ENCODE measurements around the gene KCNQ1.
A peak's percentile ranks its signal among the peaks of the same experiment; 100 is the strongest.

KCNQ1 gene

DNA sequence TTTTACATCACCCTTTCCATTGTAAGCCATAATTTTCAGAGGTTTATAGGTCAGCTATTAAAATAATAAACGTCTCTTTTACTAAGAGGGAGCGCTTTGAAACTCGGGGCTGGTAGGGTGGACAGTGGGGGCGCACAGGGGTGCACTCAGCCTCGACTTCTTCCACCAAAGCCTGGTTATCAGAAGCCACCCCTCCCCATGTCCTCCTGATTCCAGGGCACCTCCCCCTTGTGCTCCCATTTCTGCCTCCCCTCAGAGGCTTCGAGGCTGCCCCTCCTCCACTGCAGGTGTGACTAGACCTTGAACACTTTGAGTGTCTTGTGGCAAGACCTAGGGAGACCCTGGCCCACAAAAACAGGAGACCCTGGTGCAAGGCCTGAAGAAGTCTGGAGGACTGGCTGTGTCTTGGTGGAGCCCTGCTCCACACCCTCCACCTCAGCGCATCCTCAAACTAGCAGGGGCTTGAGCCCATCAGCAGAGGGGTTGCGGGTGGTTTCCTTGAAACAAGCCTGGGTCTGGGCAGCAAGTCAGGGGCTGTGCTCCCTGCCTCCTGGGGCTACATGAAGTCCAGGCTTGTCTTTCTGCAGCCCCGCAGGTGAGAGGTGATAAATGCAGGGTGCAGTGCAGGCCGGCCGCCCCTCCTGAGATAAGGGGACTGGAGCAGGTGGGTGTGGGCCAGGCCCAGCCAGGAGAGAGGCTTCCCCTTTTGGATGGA, 437.7 kb downstream of the KCNQ1 start:
- DNase-seq = no peak

DNA sequence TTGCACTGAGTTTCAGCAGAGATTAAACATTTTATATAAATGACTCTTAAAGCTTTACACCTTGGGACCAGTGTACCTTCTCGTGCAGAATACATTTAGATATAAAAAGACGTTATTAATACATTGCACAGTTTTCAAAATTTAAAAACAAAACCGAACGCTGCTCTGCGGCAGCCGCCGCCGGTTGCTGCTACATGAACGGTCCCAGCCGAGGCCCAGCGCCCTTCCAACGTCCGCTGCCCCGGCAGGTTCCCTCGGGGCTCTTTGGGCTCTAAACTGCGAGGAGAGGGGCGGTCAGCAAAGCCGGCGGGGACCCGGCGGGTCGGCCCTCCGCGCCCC, 438.8 kb downstream of the KCNQ1 start:
- no peak for DNase-seq

DNA sequence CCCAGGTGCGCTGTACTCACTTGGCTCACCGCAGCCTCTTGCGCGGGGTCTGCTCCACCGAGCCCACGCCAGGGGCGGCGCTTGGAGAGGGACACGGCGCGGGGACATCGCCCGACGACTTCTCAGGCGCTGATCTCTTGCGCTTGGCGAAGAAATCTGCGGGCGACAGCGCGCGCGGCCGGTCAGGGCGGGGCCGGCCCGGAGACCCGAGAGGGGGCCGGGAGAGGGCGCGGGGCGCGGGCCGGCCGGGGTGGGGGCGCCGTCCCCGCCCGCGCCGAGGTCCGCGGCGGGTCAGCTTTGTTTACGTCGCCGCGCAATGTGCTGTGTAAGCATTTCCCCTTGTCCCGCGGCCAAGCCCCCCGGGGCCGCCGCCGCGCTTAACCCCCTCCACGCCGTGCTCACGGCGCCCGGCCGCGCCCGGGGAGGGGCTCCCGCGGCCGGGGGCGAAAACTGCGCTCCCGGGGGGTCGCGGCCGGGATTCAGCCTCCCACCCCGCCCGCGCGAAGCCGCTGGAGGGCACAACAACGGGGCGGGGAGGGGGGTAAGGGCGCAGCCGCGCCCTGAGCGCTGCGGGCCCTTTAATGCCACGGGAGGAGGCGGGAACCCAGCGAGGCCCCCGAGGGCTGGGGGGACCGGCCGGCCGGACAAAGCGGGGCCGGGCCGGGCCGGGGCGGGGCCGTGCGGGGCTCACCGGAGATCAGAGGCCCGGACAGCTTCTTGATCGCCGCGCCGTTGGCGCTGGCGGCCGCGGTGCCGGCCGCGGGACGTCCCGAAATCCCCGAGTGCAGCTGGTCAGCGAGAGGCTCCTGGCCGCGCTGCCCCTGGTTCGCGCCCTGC, 439.4 kb downstream of the KCNQ1 start:
- DNase-seq = no peak

DNA sequence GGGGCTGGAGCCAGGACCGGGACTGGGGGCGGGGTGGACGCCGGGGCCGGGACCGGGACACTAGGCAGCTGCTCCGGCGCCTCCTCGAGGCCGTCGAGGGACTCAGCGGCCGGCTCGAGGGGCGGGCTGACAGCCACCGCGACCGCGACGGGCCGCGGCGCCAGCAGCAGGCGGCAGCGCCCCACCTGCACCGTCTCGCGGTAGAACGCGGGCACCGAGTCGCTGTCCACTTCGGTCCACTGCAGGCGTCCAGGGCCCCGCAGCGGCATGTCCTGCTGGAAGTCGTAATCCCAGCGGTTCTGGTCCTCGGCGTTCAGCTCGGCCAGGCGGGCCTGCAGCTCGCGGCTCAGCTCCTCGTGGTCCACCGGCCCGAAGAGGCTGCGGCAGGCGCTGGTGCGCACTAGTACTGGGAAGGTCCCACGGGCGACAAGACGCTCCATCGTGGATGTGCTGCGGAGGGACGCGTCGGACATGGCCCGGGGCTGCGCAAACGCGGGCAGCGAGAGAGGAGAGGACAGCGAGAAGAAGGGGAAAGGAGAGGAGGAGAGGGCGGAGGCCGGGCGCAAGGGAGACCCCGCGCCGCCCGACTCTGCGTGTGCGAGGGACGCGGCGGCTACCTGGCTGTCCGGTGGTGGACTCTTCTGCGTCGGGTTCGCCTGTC, 440.3 kb downstream of the KCNQ1 start:
- DNase-seq = peak; percentile 31

DNA sequence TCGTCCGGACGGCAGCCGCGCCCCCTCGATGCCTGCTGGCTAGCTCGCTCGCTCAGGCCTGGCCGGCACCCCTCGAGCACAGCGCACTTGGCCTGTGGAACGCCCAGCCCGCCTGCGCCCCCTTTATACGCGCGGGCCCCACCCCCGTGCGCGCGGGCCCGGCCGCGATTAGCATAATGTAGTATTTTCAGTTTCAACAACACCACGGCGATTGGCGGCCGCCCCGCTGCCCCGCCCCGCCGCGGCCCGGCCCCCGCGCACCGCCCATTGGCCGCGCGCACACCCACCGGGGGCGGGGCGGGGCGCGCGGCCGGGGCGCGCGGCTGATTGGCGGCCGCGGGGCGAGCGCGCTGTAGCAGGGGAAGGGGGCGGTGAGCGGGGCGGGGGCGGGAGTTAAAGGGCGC, 440.9 kb downstream of the KCNQ1 start, which contains the start of gene CDKN1C:
Gene CDKN1C, minus strand, starts transcription at position 98 of the 404 bp plus-strand sequence. CDS start 319 bp downstream, outside the sequence.
- DNase-seq = peak; percentile 81

DNA sequence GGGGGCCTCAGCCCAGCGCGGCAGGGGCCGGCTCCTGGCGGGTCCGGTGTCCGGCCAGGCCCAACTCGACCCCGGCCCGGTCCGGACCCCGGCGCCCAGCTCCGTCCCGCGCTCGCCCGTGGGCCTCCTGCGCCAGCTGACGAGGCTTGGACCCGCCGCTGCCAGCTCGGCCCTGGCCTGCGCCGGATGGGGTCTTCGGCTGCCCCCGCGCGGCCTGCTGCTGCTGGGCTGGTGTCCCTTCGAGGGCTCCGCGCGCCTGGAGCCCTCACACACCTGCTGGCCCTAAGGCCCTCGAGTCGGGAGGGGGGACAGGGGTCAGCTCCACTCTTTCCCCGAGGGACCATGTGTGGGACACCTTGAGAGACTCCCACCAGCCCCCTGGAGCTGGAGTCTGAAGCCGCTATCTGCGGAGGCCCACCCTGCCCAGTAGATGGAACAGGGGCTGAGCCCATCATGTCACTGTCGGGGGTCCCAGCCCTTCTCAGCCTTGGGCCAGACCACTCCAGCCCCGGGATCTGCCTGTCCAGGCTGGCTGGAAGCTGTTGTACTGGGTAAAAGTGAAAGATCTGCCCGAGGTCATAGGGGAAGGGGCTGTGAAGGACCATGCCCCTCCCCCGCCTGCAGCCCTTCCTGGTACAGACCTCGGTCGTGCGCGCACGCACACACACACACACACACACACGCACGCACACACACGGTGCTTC, 441.5 kb downstream of the KCNQ1 start:
- DNase-seq = no peak

DNA sequence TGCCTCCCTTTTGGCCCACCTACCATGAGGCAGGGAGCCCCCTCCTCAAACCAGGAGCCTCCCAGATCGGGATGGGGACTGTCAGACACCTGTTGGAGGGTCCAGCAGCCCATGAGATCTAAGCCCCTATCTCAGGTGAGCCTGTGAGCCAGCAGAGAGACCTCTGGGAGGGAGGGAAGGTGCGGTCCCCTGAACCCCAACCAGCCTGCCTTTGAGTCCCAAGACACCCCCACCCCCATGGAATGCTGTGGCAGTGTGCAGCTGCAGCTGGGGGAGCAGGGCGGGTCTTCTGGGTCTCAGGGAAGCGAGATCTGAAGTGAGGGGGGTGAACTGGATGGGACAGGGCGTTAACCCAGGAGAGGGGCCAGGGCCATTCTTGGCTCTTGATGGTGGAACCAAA, 442.1 kb downstream of the KCNQ1 start:
- DNase-seq = no peak

DNA sequence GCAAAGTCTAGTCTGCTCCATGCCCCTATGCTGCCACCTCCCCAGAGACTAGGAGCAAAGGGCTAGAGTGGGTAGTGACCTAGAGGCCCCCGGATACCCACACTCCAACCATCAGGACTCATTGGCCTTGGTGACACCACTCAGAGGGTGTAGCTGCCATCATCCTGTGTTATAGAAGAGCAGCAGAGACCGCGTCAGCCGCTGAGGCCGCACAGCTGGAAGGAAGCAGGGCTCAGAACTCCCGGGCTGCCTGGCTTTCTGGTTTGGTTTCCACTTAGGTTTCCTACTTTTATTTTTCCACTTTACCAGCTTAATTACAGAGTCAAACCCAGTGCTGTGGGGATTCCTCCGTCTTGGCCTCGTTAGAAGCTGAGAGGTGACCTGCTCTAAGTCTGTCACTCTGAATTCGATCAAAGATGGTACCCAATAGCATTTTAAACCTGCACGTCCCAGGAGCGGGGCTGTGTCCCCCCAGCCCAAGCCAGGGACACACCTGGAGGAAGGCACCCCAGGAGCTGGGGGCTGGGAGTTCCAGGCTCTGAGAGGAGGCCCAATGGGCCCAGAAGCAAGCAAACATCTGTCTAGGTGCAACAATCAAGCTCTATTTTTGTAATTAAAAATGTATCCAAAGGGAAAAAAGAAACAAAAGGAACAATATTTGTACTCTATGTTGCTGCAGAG, 442.8 kb downstream of the KCNQ1 start:
- no peak for DNase-seq

DNA sequence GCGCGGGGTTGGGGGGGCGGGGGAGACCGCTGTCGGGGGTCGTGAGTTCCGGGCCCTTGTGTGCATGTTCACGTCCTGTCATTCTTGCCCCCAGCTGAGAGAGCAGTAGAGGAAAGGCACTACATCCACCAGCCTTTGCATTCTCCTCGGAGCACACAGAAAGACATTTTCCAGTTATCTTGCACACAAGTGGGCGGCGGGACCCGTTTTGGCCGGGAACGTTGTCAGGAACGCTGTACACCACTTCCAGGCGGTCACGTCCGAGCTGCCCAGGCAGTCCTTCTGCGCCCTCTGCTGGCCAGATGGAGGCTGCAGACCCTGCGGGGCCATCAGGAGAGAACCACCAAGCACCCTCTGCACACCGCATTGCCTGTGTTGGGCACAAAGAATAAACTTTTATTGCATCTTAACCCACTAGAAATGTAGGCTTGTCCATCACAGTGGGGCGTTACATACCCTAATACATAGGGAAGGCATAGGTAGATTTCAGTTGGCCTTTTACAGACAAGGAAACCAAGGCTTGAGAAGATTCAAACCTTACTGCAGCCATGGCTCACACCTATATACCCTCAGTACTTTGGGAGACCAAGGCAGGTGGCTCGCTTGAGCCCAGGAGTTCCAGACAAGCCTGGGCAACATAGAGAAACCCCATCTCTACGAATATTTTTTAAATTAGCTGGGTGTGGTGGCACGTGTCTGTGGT, 443.6 kb downstream of the KCNQ1 start:
- peak; percentile 68 for DNase-seq

DNA sequence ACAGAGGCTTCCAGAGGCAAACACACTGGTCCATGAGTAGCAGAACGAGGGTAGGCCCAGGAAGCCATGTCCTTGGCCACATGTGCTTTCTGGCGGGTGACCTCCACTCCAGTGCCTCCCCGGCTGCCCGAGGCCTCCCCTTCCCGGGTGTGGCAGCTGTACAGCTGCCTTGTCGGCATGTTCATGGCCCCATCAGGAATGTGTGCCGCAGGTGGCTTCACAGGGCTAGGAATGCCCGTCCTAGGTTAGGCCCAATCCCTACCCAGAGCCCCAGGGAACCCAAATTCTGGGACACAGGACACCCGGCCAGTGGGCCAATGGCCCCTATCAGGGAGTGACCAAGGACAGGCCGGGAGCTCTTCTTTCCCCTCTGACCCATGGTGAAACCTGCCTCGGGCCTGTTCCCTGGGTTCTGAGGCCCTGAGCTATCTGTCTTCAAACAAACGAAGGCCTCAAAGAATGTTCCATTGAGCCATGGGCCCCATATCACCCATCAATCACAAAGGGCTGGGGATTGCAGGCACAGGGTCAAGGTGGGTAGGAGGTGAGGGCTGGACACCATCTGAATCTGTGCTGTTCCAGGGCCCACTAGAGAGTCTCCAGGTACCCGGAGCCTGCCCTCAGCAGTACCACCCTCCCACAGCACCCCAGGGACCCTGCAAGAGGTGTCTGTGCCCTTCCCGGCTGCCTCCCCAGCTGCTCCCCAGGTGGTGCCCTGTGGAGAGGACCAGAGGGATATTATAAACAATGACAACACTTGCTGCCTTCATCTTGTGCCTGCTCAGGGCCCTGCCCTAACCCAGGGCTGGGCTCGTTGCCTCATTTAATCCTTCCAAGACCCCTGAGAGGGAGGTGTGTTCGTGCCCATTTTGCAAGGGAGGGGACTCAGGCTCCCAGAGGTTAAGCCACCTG, 444.8 kb downstream of the KCNQ1 start:
- DNase-seq = no peak

DNA sequence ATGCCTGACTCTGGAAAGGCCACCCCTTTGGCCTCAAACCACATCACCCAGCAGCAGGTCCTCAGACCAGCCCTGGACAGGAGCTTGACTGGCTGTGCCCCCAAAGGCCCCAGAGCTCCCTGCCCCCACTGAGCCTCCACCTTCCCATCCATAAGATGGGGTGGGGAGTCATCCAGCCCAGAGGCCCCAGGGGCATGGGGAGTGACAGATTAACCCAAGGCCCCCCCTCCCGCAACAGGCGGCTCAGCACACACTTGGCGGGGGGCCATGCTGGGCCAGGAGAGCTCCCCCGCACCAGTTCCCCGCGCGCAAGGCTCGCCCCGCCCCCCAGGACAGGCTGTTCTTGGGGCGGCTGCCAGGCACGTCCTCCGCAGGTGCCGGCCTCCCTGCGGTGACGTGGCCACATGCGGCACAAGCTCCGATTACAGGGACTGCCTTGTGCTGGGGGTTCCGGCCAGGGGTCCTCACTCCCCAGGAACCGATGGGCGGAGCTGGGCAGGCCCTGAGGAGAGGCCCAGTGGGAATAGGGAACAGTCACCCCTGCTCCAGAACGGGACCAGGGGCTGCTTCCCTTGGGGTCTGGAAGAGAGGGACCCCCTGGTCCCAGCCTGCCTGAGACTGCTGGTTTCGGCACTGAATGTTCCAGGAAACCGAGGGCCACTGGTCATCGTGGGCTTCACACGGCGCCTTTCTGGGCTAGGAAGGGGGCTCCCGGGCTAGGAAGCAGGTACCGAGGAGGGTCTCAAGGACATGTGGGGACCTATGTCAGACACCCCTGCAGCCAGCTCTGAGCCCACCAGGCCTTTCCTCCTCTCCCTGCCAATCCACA, 445.9 kb downstream of the KCNQ1 start:
- peak; percentile 55 for DNase-seq

DNA sequence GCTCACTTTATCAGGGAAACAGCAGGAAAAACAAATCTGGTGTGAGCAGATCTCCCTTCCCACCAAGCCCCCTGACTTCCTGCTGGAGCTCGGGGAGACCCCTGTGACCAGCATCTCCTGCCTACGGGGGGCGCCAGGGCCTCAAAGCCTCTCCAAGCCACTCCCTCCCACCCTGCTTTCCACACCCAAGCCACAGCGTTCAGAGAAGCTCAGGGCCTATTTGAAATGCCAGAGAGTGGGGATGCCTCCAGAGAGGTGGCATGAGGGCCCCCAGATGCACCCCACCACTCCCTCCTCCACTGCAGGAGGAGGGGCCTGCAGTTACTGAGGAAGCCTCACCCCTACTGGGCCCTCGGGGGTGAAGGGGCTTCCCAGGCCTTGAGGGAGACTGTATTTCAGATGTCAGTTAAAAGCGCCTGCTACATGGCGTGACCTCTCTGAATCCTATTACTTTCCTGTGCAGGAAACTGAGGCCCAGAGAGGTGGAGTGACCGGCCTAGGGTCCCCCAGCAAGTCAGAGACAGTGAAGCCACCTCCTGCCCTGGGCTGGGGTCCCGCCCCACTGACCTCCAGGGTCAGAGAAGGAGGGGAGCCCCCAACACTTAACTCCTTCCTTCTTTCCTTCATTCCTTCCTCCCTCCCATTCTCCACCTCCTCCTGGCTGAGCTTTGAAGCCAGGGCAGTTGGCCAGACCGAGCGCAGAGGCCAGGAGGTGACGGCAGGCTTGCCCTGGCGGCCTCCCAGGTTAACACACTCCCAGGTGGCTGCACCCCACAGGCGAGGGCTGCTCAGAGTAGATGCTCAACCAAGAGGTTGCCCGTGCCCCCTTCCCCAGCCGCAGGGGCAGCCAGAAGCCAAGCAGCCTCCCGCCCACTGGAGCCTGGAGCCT, 446.8 kb downstream of the KCNQ1 start:
- peak; percentile 35 for DNase-seq

DNA sequence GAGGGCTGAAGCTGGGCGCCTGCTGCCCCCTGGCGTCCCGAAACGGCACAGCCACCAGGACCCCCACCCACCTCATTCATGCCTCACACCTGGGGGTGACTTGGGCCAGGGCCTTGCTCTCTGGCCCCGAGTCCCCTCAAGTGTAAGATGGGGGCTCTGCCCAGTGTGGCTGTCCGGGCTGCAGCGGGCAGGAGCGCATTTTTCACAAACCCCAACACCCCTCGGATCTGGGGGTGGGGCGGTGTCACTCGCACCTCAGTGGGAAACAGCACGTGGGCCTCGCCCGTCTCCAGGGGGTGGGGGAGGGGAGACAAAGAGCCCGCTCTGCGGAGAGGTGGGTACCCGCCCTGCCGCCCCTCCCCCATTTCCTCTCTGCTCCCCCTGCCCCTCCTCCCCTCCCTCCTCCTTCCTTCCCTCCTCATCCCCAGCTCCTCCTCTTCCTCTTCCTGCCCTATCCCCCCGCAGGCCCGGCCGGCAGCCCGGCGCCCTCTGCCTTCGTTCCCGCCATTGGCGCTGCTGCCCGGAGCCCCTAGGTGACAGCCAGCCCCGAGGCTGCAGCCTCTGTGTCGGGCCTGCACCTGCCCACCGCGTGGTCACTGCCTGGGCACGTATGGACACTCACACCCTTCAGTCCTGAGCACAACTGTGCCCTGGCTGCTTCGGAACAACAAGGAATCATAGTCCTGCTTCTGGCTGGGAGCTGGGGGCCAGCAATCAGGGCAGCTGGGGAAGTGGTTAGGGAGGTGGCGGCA, 447.6 kb downstream of the KCNQ1 start:
- DNase-seq = peak; percentile 67

DNA sequence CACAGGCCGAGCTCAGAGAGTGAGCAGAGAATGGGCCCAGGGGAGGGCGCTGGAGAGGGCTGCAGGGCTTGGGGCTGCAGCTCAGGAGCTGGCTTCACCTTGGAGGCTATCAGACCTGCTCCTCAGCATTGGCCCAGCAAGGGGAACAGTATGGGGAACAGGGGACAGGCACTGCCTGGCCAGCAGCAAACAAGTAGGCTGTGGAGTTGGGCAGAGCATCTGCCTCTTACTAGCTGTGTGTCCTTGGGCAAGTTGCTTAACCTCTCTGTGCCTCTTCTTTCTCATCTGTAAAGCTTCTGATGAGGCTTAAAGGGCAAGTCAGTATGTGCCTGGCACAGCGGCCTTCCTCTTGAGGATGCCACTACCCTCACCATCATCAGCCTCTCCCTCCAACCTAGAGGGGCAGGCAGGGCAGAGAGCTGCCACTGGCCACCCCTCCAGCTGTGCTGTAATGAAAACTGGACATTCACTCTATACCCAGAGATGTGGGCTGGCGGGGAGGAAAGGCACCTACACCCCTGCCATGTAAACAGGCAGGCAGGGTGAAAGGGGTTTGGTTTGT, 448.2 kb downstream of the KCNQ1 start:
- no peak for DNase-seq

DNA sequence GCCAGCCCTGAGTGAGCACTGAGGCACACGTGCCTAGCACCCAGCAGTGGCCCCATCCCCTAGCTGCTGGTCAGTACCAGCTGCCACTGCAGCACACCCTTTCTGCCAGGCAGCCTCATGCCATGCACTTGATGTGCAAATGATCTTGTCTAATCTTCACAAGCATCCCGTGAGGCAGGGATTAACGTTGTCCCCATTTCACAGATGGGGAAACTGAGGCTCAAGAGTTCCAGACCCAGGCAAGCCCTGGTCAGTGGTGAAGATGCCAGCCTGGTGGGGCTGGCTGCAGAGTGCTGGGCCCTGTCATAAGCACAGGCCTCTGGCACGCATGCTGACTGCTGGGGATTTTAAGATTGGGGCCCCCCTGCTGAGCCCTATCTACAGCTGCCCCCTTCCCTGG, 449.1 kb downstream of the KCNQ1 start:
- no peak for DNase-seq

DNA sequence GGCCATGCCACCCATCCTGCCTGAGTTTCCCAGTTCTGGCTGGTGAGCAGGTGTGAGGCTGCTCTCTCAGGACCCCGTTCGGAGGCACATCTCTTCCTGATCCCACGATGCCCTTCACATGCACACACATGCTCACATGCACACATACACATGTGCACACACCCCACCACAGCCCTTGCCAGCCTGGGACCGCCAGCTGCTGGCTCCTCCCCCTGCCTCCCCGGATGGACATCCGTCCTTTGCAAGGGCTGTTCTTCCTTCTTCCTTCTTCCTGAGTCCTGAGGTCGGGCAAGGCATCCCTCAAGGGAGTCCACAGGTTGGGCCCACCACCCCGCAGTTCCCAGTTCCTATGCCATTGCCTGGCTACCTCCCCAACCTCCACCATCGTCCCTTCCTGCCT, 451.2 kb downstream of the KCNQ1 start:
- DNase-seq = no peak

DNA sequence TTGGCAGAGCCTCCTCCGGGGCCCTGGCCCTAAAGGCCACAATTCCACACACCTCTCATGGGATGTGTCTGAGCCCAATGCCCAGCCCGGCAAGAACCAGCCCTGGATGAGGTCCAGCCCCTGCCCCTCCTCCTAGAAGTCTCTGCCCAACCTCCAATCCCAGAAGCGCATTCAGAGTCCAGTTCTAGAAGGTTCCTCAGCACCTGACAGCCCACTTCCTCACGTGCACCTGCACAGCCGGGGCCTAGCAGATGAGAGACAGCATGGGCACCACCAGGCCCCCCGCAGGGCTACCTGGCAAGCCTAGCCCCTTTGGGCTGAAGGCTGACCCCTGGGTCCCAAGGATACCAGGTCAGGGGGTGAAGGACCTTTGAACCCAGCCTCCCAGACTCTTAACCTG, 452.2 kb downstream of the KCNQ1 start:
- DNase-seq = no peak
